ENCODE data around the gene SEPSECS. TPM values are rescaled to one million over a fixed set of nuclear protein-coding genes. Genes with fewer than 3 reads are reported as not detected.

Gene SEPSECS
- total and polyA plus RNA-seq, 2 donors from 2014 or later, result 7.3 to 13.8 TPM

DNA sequence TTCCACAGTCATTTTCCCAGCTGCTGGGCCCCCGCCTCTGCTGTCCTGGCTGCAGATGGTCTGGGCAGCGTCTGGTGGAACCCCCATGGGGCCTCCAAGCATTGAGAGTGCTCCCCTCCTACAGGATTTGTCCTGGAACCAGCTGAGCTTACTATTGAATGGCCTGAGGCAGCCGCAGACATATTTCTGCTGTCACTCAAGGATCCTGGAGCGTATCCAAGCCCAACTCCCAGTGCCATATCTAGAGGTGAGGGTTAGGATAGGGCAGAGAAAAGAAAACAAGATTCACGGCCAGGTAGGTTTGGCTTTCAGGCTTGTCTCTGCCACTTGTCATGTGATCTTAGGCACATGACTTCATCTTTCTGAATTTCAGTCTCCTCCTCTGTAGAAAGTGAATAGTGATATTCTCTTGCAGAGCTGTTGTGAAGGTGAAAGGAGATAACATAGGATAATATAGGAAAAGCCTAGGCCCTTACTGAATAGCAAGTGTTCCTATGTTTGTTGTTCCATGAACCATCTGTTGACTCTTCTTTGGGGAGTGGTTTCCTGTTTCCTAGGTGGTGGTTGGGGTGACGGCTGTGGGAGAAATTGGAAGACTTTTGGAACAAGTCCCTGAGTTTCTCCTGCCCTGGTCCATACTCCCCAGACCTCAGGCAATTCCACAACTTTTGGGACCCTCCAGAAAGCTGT is 52.3 kb downstream of the SEPSECS start:
- intact Hi-C loops (cut with DNase I), result no loop called here
- TF ChIP-seq, protein P1, sequence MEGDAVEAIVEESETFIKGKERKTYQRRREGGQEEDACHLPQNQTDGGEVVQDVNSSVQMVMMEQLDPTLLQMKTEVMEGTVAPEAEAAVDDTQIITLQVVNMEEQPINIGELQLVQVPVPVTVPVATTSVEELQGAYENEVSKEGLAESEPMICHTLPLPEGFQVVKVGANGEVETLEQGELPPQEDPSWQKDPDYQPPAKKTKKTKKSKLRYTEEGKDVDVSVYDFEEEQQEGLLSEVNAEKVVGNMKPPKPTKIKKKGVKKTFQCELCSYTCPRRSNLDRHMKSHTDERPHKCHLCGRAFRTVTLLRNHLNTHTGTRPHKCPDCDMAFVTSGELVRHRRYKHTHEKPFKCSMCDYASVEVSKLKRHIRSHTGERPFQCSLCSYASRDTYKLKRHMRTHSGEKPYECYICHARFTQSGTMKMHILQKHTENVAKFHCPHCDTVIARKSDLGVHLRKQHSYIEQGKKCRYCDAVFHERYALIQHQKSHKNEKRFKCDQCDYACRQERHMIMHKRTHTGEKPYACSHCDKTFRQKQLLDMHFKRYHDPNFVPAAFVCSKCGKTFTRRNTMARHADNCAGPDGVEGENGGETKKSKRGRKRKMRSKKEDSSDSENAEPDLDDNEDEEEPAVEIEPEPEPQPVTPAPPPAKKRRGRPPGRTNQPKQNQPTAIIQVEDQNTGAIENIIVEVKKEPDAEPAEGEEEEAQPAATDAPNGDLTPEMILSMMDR (IDR thresholded peaks at IDR 0.05; ENCODE audit: borderline replicate concordance, extremely low read depth, insufficient read depth), result no peak

DNA sequence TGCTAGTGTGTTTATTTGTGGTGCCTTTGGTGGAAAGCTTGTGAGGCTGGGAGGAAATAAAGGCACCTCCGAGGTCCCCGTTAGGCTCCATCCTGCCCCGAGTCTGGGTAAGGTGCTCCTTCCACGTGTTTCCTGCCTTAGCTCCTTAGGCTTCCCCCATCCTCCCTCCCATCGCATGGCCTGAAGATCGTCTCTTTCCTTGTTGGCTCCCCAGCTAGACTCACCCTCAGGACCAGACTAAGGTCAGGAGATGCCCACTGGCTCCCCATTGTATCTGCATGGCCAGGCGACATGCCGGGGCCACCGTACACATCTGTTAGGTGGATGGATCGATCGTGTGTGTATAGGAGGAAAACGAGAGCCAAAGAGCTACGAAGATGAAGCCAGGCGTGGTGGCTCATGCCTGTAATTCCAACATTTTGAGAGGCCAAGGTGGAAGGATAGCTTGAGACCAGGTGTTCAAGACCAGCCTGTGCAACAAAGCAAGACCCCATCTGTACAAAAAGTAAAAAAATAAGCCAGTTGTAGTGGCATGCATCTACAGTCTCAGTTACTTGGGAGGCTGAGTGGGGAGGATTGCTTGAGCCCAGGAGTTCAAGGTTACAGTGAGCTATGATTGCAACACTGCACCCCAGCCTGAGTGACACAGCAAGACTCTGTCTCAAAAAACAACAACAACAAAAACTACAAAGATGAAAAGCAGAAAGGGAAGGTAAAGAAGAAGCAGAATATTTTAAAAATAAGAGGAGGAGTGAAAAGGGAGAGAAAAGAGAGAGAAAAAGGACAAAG is 53.7 kb downstream of the SEPSECS start:
- no peaks in the 10 kb centered on the region for H3K27me3 ChIP-seq (ENCODE audit: control insufficient read depth, insufficient read depth, low read length)
- no peaks in the 10 kb centered on the region for H3K36me3 ChIP-seq (ENCODE audit: control insufficient read depth in 2 of 3, insufficient read depth in 3 of 3, low read length in 3 of 3)
- no peak overlapping the region for H3K27ac ChIP-seq (ENCODE audit: low read depth in 2 of 2, low read length in 2 of 2)
- no peak overlapping the region for H3K9ac ChIP-seq (ENCODE audit: low read length in 3 of 3)
- DNase-seq (no peak), FAIRE-seq (no peak)
- TF ChIP-seq, protein P1 (IDR thresholded peaks at IDR 0.05; ENCODE audit: borderline replicate concordance, extremely low read depth, insufficient read depth), result no peak
- intact Hi-C loops (cut with DNase I), result no loop called here
- H3K4me1 ChIP-seq (ENCODE audit: control insufficient read depth in 2 of 3, insufficient read depth in 2 of 3, low read depth in 1 of 3, low read length in 3 of 3), result no peaks in the 10 kb centered on the region
- H3K9me3 ChIP-seq (ENCODE audit: control insufficient read depth in 2 of 3, insufficient read depth in 1 of 3, low read length in 3 of 3), result no peaks in the 10 kb centered on the region
- no peak overlapping the region for H3K4me3 ChIP-seq (ENCODE audit: low read length in 3 of 3)

More for the DNA sequence above, 52.3 kb downstream of the SEPSECS start:
- Histone ChIP-seq H3K9me3 (ENCODE audit: control insufficient read depth in 2 of 3, insufficient read depth in 1 of 3, low read length in 3 of 3) (no peaks in the 10 kb centered on the region), H3K4me1 (ENCODE audit: control insufficient read depth in 2 of 3, insufficient read depth in 2 of 3, low read depth in 1 of 3, low read length in 3 of 3) (no peaks in the 10 kb centered on the region), H3K4me3 (ENCODE audit: low read length in 3 of 3) (no peak overlapping the region), H3K36me3 (ENCODE audit: control insufficient read depth in 2 of 3, insufficient read depth in 3 of 3, low read length in 3 of 3) (no peaks in the 10 kb centered on the region), H3K27ac (ENCODE audit: low read depth in 2 of 2, low read length in 2 of 2) (no peak overlapping the region), H3K9ac (ENCODE audit: low read length in 3 of 3) (no peak overlapping the region), H3K27me3 (ENCODE audit: control insufficient read depth, insufficient read depth, low read length) (no peaks in the 10 kb centered on the region)
- DNase-seq (peak in 2 of 5 donors; percentile 11 to 24), FAIRE-seq (no peak)

- intact Hi-C loops (cut with DNase I), result no loop called here
- FAIRE-seq, result no peak
- Histone ChIP-seq H3K27ac (ENCODE audit: low read depth in 2 of 2, low read length in 2 of 2) (no peak overlapping the region), H3K4me3 (ENCODE audit: low read length in 3 of 3) (no peak overlapping the region), H3K9me3 (ENCODE audit: control insufficient read depth in 2 of 3, insufficient read depth in 1 of 3, low read length in 3 of 3) (no peaks in the 10 kb centered on the region), H3K36me3 (ENCODE audit: control insufficient read depth in 2 of 3, insufficient read depth in 3 of 3, low read length in 3 of 3) (no peaks in the 10 kb centered on the region), H3K9ac (ENCODE audit: low read length in 3 of 3) (no peak overlapping the region), H3K27me3 (ENCODE audit: control insufficient read depth, insufficient read depth, low read length) (no peaks in the 10 kb centered on the region), H3K4me1 (ENCODE audit: control insufficient read depth in 2 of 3, insufficient read depth in 2 of 3, low read depth in 1 of 3, low read length in 3 of 3) (no peaks in the 10 kb centered on the region)
- no peak for DNase-seq
- TF ChIP-seq, protein P1 (IDR thresholded peaks at IDR 0.05; ENCODE audit: borderline replicate concordance, extremely low read depth, insufficient read depth), result no peak
Observed at GRCh38 chr4:25104591-25104990, 55.7 kb downstream of the SEPSECS start.

Data from kidney (tissue), 14 donors.